HEK293 (cell line): ENCODE measurements around the gene NAP1L1.

Experiments
- CTCF ChIA-PET: fragments of 350-600 bp; formaldehyde crosslinking; extraction: SDS; loops from one replicate; lab custom pipeline; 2021; ENCODE audit warnings: antibody characterized with exemption; lab: Yijun Ruan, JAX
- POLR2A ChIA-PET: fragments of 300-600 bp; formaldehyde crosslinking; extraction: SDS; loops from one replicate; lab custom pipeline; 2020; ENCODE audit warnings: antibody characterized with exemption, inconsistent platforms; lab: Yijun Ruan, JAX
- H3K27ac ChIP-seq: fragments of 200-500 bp; sonication (Bioruptor generic); 2 replicates; pipeline ENCODE4 v1.5.1; 2014; ENCODE audit warnings: low read depth, low read length, control low read depth, inconsistent platforms; ENCODE audit errors: extremely low read depth
- H3K36me3 ChIP-seq, 2 experiments: fragments of 200-500 bp in 1 of 2; sonication (Bioruptor generic) in 1 of 2; 1 replicate in 1 of 2; 2 replicates in 1 of 2; pipeline ENCODE4 v1.5.1; 2014 to 2017; ENCODE audit warnings: inconsistent platforms in 2 of 2, low read length in 2 of 2; ENCODE audit not compliant: control insufficient read depth in 2 of 2, insufficient read depth in 1 of 2
- H3K4me1 ChIP-seq: fragments of 200-500 bp; sonication (Bioruptor generic); 2 replicates; pipeline ENCODE4 v1.5.1; 2014; ENCODE audit warnings: mild to moderate bottlenecking, low read length, inconsistent platforms; ENCODE audit not compliant: control insufficient read depth, insufficient read depth
- H3K4me3 ChIP-seq: 2 replicates; pipeline ENCODE4 v1.5.1; 2011; ENCODE audit warnings: low read depth, mild to moderate bottlenecking, control low read depth, low read length, moderate library complexity
- H3K9me3 ChIP-seq: fragments of 200-500 bp; sonication (Bioruptor generic); 2 replicates; pipeline ENCODE4 v1.5.1; 2014; ENCODE audit warnings: low read depth, low read length, inconsistent platforms; ENCODE audit not compliant: control insufficient read depth, insufficient read depth
- GLIS1 ChIP-seq: fragments of 450-650 bp; formaldehyde crosslinking; IDR thresholded peaks from 2 replicates; pipeline ENCODE4 v1.5.1; 2016; ENCODE audit warnings: missing biosample characterization, missing genetic modification characterization
- INSM2 ChIP-seq: fragments of 450-650 bp; formaldehyde crosslinking; IDR thresholded peaks from 2 replicates; pipeline ENCODE4 v1.5.1; 2016; ENCODE audit warnings: missing biosample characterization, missing genetic modification characterization
- PRDM1 ChIP-seq: fragments of 450-650 bp; formaldehyde crosslinking; IDR thresholded peaks from 2 replicates; pipeline ENCODE4; 2016; ENCODE audit warnings: missing biosample characterization, missing genetic modification characterization
- SP2 ChIP-seq: fragments of 450-650 bp; formaldehyde crosslinking; IDR thresholded peaks from 2 replicates; pipeline ENCODE4 v1.5.1; 2016; ENCODE audit warnings: missing biosample characterization, missing genetic modification characterization
- YY1 ChIP-seq: fragments of 450-650 bp; formaldehyde crosslinking; IDR thresholded peaks from 2 replicates; pipeline ENCODE4 v1.5.1; 2018; ENCODE audit warnings: missing biosample characterization, missing genetic modification characterization
- ZNF221 ChIP-seq: fragments of 450-650 bp; formaldehyde crosslinking; IDR thresholded peaks from 2 replicates; pipeline ENCODE4 v1.5.1; 2017; ENCODE audit warnings: missing biosample characterization, missing genetic modification characterization, borderline replicate concordance
- ZNF335 ChIP-seq: fragments of 450-650 bp; formaldehyde crosslinking; conservative IDR thresholded peaks from 2 replicates; pipeline ENCODE4 v1.5.1; 2016; ENCODE audit warnings: missing biosample characterization, missing genetic modification characterization
- ZNF362 ChIP-seq: fragments of 450-650 bp; formaldehyde crosslinking; IDR thresholded peaks from 2 replicates; pipeline ENCODE4 v1.5.1; 2016; ENCODE audit warnings: missing biosample characterization, missing genetic modification characterization
- ZNF501 ChIP-seq: fragments of 450-650 bp; formaldehyde crosslinking; IDR thresholded peaks from 2 replicates; pipeline ENCODE4 v1.5.1; 2016; ENCODE audit warnings: missing biosample characterization, missing genetic modification characterization
- ZNF596 ChIP-seq: fragments of 450-650 bp; IDR thresholded peaks from 2 replicates; pipeline ENCODE4 v1.5.0; 2018; ENCODE audit warnings: missing biosample characterization, mild to moderate bottlenecking, missing genetic modification characterization, moderate library complexity
- ZNF776 ChIP-seq: fragments of 450-650 bp; formaldehyde crosslinking; IDR thresholded peaks from 2 replicates; pipeline ENCODE4 v1.5.0; 2017; ENCODE audit warnings: missing biosample characterization, missing genetic modification characterization, borderline replicate concordance
- TF ChIP-seq, protein P1 (sequence below): fragments of 450-650 bp; formaldehyde crosslinking; IDR thresholded peaks from 2 replicates; pipeline ENCODE4 v1.5.1; 2016; ENCODE audit warnings: missing biosample characterization, missing genetic modification characterization
- TF ChIP-seq, protein P2 (sequence below): fragments of 450-650 bp; formaldehyde crosslinking; optimal IDR thresholded peaks from 2 replicates; pipeline ENCODE3; 2016; ENCODE audit warnings: missing biosample characterization, mild to moderate bottlenecking, missing genetic modification characterization
- TF ChIP-seq, protein P3 (sequence below): fragments of 450-650 bp; formaldehyde crosslinking; IDR thresholded peaks from 2 replicates; pipeline ENCODE4 v1.5.1; 2016; ENCODE audit warnings: missing biosample characterization, missing genetic modification characterization

The NAP1L1 gene

DNA sequence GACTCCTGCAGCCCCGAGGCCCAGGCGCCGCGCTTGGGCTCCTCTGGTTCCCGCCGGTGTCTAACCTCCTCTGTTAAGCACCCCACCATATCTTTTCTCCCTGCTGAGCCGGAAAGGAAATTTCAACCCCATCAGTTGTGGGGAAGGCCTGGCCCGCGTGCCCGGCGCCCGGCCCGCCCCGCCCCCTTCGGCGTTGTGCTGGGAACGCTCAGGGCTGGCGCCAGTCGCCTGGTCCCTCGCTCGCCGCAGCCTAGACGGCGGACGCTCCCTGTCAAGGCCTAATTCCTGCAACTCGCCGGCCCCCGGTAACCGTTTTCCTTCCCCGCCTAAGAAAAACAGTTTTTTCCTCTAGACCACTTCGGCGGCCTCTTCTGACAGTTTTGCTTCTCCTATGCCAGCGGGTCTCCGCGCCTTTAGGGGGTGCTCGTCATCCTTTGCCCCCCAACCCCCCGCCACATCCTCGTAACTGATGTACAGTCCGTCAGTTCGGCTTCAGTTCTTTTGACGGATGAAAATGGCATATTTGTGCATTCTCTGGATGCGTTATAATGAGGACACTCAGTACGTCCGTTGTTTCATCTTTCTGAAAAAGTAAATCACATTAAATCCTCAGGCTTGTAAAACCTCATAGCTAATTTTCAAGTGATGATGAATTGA lies 506 bp upstream of the NAP1L1 start (continued):
- TF ChIP-seq INSM2 (tag by site-specific recombination) (no peak), ZNF776 (tag by site-specific recombination) (no peak), ZNF501 (0 out of 2 replicates have a peak, but pooled peaks have one; percentile 10), ZNF596 (tag by site-specific recombination) (peak; percentile 56; the same call in 1 of the 2 replicates), SP2 (peak; percentile 34; the same call in 1 of the 2 replicates), GLIS1 (tag by site-specific recombination) (peak; percentile 91), ZNF335 (tag by site-specific recombination) (peak; percentile 68; the same call in 1 of the 2 replicates), YY1 (0 out of 2 replicates have a peak, but pooled peaks have one; percentile 9), ZNF221 (tag by site-specific recombination) (no peak)
- TF ChIP-seq, protein P1, sequence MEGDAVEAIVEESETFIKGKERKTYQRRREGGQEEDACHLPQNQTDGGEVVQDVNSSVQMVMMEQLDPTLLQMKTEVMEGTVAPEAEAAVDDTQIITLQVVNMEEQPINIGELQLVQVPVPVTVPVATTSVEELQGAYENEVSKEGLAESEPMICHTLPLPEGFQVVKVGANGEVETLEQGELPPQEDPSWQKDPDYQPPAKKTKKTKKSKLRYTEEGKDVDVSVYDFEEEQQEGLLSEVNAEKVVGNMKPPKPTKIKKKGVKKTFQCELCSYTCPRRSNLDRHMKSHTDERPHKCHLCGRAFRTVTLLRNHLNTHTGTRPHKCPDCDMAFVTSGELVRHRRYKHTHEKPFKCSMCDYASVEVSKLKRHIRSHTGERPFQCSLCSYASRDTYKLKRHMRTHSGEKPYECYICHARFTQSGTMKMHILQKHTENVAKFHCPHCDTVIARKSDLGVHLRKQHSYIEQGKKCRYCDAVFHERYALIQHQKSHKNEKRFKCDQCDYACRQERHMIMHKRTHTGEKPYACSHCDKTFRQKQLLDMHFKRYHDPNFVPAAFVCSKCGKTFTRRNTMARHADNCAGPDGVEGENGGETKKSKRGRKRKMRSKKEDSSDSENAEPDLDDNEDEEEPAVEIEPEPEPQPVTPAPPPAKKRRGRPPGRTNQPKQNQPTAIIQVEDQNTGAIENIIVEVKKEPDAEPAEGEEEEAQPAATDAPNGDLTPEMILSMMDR (tag by site-specific recombination): peak; percentile 65
- TF ChIP-seq, protein P2, sequence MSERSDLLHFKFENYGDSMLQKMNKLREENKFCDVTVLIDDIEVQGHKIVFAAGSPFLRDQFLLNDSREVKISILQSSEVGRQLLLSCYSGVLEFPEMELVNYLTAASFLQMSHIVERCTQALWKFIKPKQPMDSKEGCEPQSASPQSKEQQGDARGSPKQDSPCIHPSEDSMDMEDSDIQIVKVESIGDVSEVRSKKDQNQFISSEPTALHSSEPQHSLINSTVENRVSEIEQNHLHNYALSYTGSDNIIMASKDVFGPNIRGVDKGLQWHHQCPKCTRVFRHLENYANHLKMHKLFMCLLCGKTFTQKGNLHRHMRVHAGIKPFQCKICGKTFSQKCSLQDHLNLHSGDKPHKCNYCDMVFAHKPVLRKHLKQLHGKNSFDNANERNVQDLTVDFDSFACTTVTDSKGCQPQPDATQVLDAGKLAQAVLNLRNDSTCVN (tag by site-specific recombination): peak; percentile 60
- TF ChIP-seq, protein P3, sequence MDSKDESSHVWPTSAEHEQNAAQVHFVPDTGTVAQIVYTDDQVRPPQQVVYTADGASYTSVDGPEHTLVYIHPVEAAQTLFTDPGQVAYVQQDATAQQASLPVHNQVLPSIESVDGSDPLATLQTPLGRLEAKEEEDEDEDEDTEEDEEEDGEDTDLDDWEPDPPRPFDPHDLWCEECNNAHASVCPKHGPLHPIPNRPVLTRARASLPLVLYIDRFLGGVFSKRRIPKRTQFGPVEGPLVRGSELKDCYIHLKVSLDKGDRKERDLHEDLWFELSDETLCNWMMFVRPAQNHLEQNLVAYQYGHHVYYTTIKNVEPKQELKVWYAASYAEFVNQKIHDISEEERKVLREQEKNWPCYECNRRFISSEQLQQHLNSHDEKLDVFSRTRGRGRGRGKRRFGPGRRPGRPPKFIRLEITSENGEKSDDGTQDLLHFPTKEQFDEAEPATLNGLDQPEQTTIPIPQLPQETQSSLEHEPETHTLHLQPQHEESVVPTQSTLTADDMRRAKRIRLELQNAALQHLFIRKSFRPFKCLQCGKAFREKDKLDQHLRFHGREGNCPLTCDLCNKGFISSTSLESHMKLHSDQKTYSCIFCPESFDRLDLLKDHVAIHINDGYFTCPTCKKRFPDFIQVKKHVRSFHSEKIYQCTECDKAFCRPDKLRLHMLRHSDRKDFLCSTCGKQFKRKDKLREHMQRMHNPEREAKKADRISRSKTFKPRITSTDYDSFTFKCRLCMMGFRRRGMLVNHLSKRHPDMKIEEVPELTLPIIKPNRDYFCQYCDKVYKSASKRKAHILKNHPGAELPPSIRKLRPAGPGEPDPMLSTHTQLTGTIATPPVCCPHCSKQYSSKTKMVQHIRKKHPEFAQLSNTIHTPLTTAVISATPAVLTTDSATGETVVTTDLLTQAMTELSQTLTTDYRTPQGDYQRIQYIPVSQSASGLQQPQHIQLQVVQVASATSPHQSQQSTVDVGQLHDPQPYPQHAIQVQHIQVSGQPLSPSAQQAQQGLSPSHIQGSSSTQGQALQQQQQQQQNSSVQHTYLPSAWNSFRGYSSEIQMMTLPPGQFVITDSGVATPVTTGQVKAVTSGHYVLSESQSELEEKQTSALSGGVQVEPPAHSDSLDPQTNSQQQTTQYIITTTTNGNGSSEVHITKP (tag by site-specific recombination): 0 out of 2 replicates have a peak, but pooled peaks have one; percentile 28

DNA sequence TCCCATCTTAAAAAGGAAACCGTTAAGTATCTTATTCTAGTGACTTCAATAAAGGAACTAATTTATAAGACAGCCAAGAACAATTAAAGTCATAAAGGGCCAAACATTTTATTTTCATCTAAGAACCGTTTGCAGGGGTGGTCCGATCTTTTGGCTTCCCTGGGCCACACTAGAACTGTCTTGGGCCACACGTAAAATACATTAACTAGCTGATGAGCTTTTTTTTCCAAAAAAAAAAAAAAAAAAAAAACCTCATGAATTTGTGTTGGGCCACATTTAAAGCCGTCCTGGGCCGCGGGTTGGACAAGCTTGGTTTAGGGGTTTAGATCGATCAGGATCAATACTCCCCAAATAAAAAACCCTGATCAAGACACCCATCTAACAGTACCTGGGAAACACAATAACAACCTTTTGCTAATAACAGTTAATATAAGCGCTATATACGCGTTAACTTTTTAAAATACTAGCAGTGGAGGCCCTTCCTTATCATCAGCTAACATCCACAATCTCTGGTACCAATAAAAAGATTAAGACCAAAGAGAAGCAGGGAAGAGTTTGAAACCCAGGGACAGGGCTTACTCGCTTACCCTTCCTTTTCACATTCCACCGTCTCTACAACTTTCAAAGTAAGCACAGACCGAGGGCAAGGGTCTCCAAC lies 1.1 kb downstream of the NAP1L1 start:
- TF ChIP-seq PRDM1 (tag by site-specific recombination) (peak; percentile 64; the same call in 1 of the 2 replicates), ZNF596 (tag by site-specific recombination) (no peak), ZNF362 (peak; percentile 96)
- H3K4me3 ChIP-seq: peak overlapping the region; percentile 99
- H3K36me3 ChIP-seq: peaks cover 0 to 15% of the 10 kb centered on the region in 2 experiments; a peak in 2 of 3 replicates
- CTCF ChIA-PET: no interaction called here
- POLR2A ChIA-PET: interaction anchor here (0.6 to 1.3 kb wide), 7 partner anchors 35 to 507 kb away, joined by 3 to 7 read pairs (median 4); partner anchors contain the start of genes BBS10 and PHLDA1
- no peaks in the 10 kb centered on the region; the same call in 1 of the 2 replicates for H3K4me1 ChIP-seq
- H3K9me3 ChIP-seq: no peaks in the 10 kb centered on the region
- H3K27ac ChIP-seq: peak overlapping the region; percentile 98; the same call in 1 of the 2 replicates
